Activated CD8-positive, alpha-beta T cell treated with anti-CD3 and anti-CD28 coated beads, Interleukin-2, amount 10 ng/mL, durations not matched to agents 7 days and 5 days (primary cell): ENCODE data around the gene RPL13. TPM values are rescaled to one million over a fixed set of nuclear protein-coding genes. Genes with fewer than 3 reads are reported as not detected.

Experiments
- ATAC-seq: fragments of 150-1000 bp; cut with Tn5 transposase; one replicate; pipeline ENCODE4 v1.10.0; 2021; ENCODE audit warnings: moderate library complexity
- CTCF ChIA-PET: fragments of 350-600 bp; sonication (Branson Sonifier 250); formaldehyde crosslinking; loops from one replicate; lab custom pipeline; 2021; ENCODE audit warnings: antibody characterized with exemption; lab: Charles Lee
- POLR2A ChIA-PET: fragments of 350-600 bp; sonication (Branson Sonifier 250); formaldehyde crosslinking; loops from one replicate; lab custom pipeline; 2021; ENCODE audit warnings: antibody characterized with exemption; lab: Charles Lee
- DNase-seq: peaks from one replicate; pipeline ENCODE4 v3.0.0-alpha.2; 2020
- H3K27ac Mint-ChIP-seq: one replicate; pipeline ENCODE4 v1.8.0; 2021; ENCODE audit warnings: mild to moderate bottlenecking, mixed read lengths
- H3K27me3 Mint-ChIP-seq: one replicate; pipeline ENCODE4 v1.8.0; 2021; ENCODE audit warnings: low read depth, mixed read lengths
- H3K36me3 Mint-ChIP-seq: one replicate; pipeline ENCODE4 v1.8.0; 2021; ENCODE audit warnings: low read depth, mixed read lengths
- H3K4me1 Mint-ChIP-seq: one replicate; pipeline ENCODE4 v1.8.0; 2021; ENCODE audit warnings: low read depth, mixed read lengths
- H3K4me3 Mint-ChIP-seq: one replicate; pipeline ENCODE4 v1.8.0; 2021; ENCODE audit warnings: mild to moderate bottlenecking, mixed read lengths
- H3K9me3 Mint-ChIP-seq: one replicate; pipeline ENCODE4 v1.8.0; 2022; ENCODE audit warnings: mixed read lengths; ENCODE audit not compliant: insufficient read depth
- total RNA-seq, 2 experiments: library from RNA; stranded (reverse); gene quantifications; one replicate each; pipeline ENCODE4 v1.2.3, GENCODE V29; 2021

RPL13 gene
- total RNA-seq, 2 experiments from 2014 or later, result 1,842 to 1,844 TPM

GRCh38 chr16:89531821-89532526 is 28.5 kb upstream of the RPL13 start:
- POLR2A ChIA-PET, result no interaction called here

GRCh38 chr16:89534252-89534756 is 26.2 kb upstream of the RPL13 start:
- no peaks in the 10 kb centered on the region for H3K27me3 Mint-ChIP-seq
- H3K36me3 Mint-ChIP-seq, result peaks cover 43% of the 10 kb centered on the region
- H3K27ac Mint-ChIP-seq, result peak overlapping the region; percentile 82
- DNase-seq (peak; percentile 63), ATAC-seq (peak; percentile 87)
- no peak overlapping the region for H3K4me3 Mint-ChIP-seq
- ChIA-PET CTCF (interaction anchor here (0.9 to 1.5 kb wide), 2 partner anchors 15 to 23 kb away, joined by 4 to 8 read pairs; no protein-coding TSS in a partner anchor), POLR2A (interaction anchor here (1.0 kb wide), 1 partner anchor 15 kb away, joined by 7 read pairs; no protein-coding TSS in a partner anchor)
- no peaks in the 10 kb centered on the region for H3K9me3 Mint-ChIP-seq
- peaks cover 22% of the 10 kb centered on the region for H3K4me1 Mint-ChIP-seq

More at GRCh38 chr16:89531821-89532526, 28.5 kb upstream of the RPL13 start:
- H3K27ac Mint-ChIP-seq, result no peak overlapping the region
- H3K36me3 Mint-ChIP-seq, result peaks cover 50% of the 10 kb centered on the region
- CTCF ChIA-PET, result interaction anchor here (1.0 kb wide), 1 partner anchor 23 kb away, joined by 3 read pairs; no protein-coding TSS in a partner anchor
- no peaks in the 10 kb centered on the region for H3K27me3 Mint-ChIP-seq
- H3K4me1 Mint-ChIP-seq, result peaks cover 22% of the 10 kb centered on the region
- no peak overlapping the region for H3K4me3 Mint-ChIP-seq
- DNase-seq (no peak), ATAC-seq (no peak)
- H3K9me3 Mint-ChIP-seq, result no peaks in the 10 kb centered on the region

- ChIA-PET POLR2A (no interaction called here), CTCF (no interaction called here)
- Mint-ChIP-seq H3K4me3 (no peak overlapping the region), H3K36me3 (peaks cover 39% of the 10 kb centered on the region), H3K27me3 (no peaks in the 10 kb centered on the region), H3K27ac (peak overlapping the region; percentile 63), H3K4me1 (peaks cover 22% of the 10 kb centered on the region), H3K9me3 (no peaks in the 10 kb centered on the region)
- no peak for DNase-seq
- ATAC-seq, result no peak
Observed at GRCh38 chr16:89536371-89536770, 24.1 kb upstream of the RPL13 start.

- ChIA-PET POLR2A (interaction anchor here (1.0 kb wide), 2 partner anchors 12 to 53 kb away, joined by 3 read pairs; no protein-coding TSS in a partner anchor), CTCF (no interaction called here)
- no peak for DNase-seq
- no peak overlapping the region for H3K4me3 Mint-ChIP-seq
- H3K36me3 Mint-ChIP-seq, result peaks cover 36% of the 10 kb centered on the region
- no peak for ATAC-seq
- no peak overlapping the region for H3K27ac Mint-ChIP-seq
- no peaks in the 10 kb centered on the region for H3K27me3 Mint-ChIP-seq
- H3K4me1 Mint-ChIP-seq, result peaks cover 22% of the 10 kb centered on the region
- H3K9me3 Mint-ChIP-seq, result no peaks in the 10 kb centered on the region
Observed at GRCh38 chr16:89536886-89537548, 23.5 kb upstream of the RPL13 start.

- no peak for ATAC-seq
- CTCF ChIA-PET, result no interaction called here
- DNase-seq, result no peak
- H3K27me3 Mint-ChIP-seq, result no peaks in the 10 kb centered on the region
- no peak overlapping the region for H3K27ac Mint-ChIP-seq
- peaks cover 35% of the 10 kb centered on the region for H3K36me3 Mint-ChIP-seq
- peaks cover 22% of the 10 kb centered on the region for H3K4me1 Mint-ChIP-seq
- no peak overlapping the region for H3K4me3 Mint-ChIP-seq
- POLR2A ChIA-PET, result interaction anchor here (1.0 kb wide), 2 partner anchors 11 to 53 kb away, joined by 3 read pairs; no protein-coding TSS in a partner anchor
- H3K9me3 Mint-ChIP-seq, result no peaks in the 10 kb centered on the region
Observed at GRCh38 chr16:89537549-89537925, 22.9 kb upstream of the RPL13 start.

DNA sequence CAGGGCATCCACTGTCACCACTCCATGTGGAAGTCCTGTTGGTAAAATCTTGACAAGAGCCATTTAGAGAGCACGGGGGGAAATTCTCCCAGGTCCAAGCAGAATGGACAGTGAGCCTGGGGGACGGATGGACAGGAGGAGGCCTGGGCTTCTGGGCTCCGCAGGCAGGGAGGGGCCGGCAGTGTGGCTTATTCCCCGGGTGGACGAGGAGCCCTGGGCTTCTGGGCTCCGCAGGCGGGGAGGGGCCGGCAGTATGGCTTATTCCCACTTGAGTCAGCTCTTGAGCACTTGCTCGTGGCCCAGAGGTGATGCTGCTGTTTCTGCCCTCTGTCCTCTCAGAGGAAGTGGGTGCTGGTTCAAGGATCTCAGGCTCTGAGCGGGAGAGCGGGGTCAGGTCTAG is 22.2 kb upstream of the RPL13 start:
- Mint-ChIP-seq H3K4me1 (peaks cover 22% of the 10 kb centered on the region), H3K9me3 (no peaks in the 10 kb centered on the region), H3K36me3 (peaks cover 34% of the 10 kb centered on the region), H3K27ac (no peak overlapping the region), H3K4me3 (no peak overlapping the region), H3K27me3 (no peaks in the 10 kb centered on the region)
- no peak for DNase-seq
- ChIA-PET POLR2A (no interaction called here), CTCF (no interaction called here)
- ATAC-seq, result no peak

- Mint-ChIP-seq H3K4me3 (no peak overlapping the region), H3K9me3 (no peaks in the 10 kb centered on the region), H3K36me3 (peaks cover 22% of the 10 kb centered on the region), H3K27me3 (no peaks in the 10 kb centered on the region), H3K27ac (no peak overlapping the region), H3K4me1 (no peaks in the 10 kb centered on the region)
- ChIA-PET CTCF (interaction anchor here (1.7 kb wide), 1 partner anchor 8 kb away, joined by 5 read pairs; no protein-coding TSS in a partner anchor), POLR2A (interaction anchor here (0.7 kb wide), 1 partner anchor 9 kb away, joined by 3 read pairs; no protein-coding TSS in a partner anchor)
- ATAC-seq, result no peak
- DNase-seq, result no peak
Observed at GRCh38 chr16:89540557-89540956, 19.9 kb upstream of the RPL13 start.

DNA sequence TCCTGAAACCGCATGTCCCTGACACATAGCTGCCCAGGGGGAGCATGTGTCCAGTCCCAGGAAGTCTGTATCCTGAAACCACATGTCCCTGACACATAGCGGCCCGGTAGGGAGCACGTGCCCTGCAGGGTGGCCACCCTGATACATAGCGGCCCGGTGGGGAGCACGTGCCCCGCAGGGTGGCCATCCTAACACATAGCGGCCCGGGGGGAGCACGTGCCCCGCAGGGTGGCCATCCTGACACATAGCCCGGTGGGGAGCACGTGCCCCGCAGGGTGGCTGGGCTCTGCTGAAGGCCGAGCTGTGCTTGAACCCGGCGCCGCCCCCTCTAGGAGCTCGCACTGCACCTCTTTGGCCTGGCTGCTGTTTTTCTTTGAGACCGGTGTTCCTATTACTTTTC is 18.7 kb upstream of the RPL13 start:
- Mint-ChIP-seq H3K4me3 (no peak overlapping the region), H3K27ac (no peak overlapping the region), H3K9me3 (no peaks in the 10 kb centered on the region), H3K36me3 (peaks cover 23% of the 10 kb centered on the region), H3K27me3 (no peaks in the 10 kb centered on the region), H3K4me1 (no peaks in the 10 kb centered on the region)
- ATAC-seq, result no peak
- DNase-seq, result no peak
- ChIA-PET POLR2A (no interaction called here), CTCF (no interaction called here)

DNA sequence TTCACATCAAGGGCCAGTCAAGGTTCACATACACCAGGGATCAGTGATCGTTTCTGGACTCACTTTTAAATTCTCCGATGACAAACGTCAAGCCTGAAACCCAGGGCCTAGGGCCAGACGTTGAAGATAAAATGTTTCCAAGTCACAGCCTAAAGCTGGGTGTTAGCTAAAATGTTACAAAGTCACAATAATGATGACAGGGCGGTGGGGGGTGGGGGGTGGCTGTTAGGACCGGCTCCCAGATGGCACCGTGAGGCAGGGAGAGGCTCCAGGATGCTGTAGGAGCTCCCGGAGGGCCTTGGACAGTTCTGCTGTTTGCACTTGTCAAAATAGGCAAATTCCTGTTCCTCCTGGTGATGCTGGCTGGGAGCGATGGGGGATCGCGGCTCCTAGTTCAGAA is 16.4 kb upstream of the RPL13 start:
- CTCF ChIA-PET, result no interaction called here
- DNase-seq (no peak), ATAC-seq (no peak)
- no peaks in the 10 kb centered on the region for H3K27me3 Mint-ChIP-seq
- H3K36me3 Mint-ChIP-seq, result peaks cover 29% of the 10 kb centered on the region
- POLR2A ChIA-PET, result no interaction called here
- H3K27ac Mint-ChIP-seq, result no peak overlapping the region
- no peaks in the 10 kb centered on the region for H3K9me3 Mint-ChIP-seq
- H3K4me3 Mint-ChIP-seq, result no peak overlapping the region
- H3K4me1 Mint-ChIP-seq, result peaks cover 13% of the 10 kb centered on the region

DNA sequence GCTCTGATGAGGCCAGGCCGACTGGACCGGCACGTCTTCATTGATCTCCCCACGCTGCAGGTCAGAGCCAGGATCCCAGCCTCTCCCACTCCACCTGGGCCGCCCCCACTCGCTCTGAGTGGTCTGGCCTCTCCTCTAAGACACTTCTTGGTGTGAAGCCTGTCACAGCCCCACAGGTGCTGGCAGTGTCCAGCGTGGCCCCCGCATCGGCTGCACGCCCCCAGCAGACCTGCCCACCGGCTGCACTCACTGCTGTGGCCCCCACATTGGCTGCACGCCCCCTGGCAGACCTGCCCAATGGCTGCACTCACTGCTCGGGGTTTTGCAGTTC is 15.8 kb upstream of the RPL13 start:
- no peak overlapping the region for H3K4me3 Mint-ChIP-seq
- no peaks in the 10 kb centered on the region for H3K9me3 Mint-ChIP-seq
- H3K36me3 Mint-ChIP-seq, result peaks cover 33% of the 10 kb centered on the region
- ChIA-PET CTCF (no interaction called here), POLR2A (no interaction called here)
- no peak overlapping the region for H3K27ac Mint-ChIP-seq
- DNase-seq (no peak), ATAC-seq (no peak)
- H3K4me1 Mint-ChIP-seq, result peaks cover 18% of the 10 kb centered on the region
- H3K27me3 Mint-ChIP-seq, result no peaks in the 10 kb centered on the region

GRCh38 chr16:89545044-89545830 is 15.2 kb upstream of the RPL13 start:
- ATAC-seq, result no peak
- ChIA-PET CTCF (no interaction called here), POLR2A (interaction anchor here (0.7 kb wide), 1 partner anchor 931 kb away, joined by 5 read pairs; no protein-coding TSS in a partner anchor)
- no peak overlapping the region for H3K4me3 Mint-ChIP-seq
- no peaks in the 10 kb centered on the region for H3K9me3 Mint-ChIP-seq
- H3K27me3 Mint-ChIP-seq, result no peaks in the 10 kb centered on the region
- no peak overlapping the region for H3K27ac Mint-ChIP-seq
- H3K4me1 Mint-ChIP-seq, result peaks cover 23% of the 10 kb centered on the region
- no peak for DNase-seq
- H3K36me3 Mint-ChIP-seq, result peaks cover 37% of the 10 kb centered on the region
